ENCODE measurements around the gene SSR1.

The SSR1 gene

DNA sequence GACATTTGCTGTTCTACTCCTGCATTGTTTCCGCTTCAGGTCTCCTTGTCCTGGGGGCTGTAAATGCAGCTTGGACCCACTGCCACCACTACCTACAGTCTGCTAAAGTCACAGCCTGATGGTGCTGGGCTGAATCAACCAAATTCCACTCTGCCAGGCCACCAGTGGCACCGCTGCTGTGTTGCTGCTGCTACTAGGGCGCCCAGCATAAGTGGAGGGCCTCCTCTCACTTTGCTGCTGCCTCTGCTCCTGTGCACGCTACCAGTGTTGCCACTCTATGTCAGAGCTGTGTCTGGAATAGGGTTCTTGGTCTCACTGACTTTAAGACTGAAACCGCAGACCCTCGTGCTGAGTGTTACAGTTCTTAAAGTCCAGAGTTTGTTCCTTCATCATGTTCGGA, 1.4 kb upstream of the SSR1 start:
- Histone ChIP-seq H3K9me2 (replicated peaks; ENCODE audit: control insufficient read depth, low read length) (no peaks in the 10 kb centered on the region), H3K27ac (ENCODE audit: low read depth, low read length) (no peak overlapping the region), H3K79me2 (ENCODE audit: control insufficient read depth, low read length) (peaks cover 40% of the 10 kb centered on the region), H3K9me3 (ENCODE audit: control insufficient read depth, insufficient read depth, low read length) (no peaks in the 10 kb centered on the region), H3K36me3 (ENCODE audit: control insufficient read depth, low read length) (peaks cover 32% of the 10 kb centered on the region), H3K4me3 (ENCODE audit: low read length) (no peak overlapping the region), H3K4me2 (ENCODE audit: low read length) (no peak overlapping the region), H3K4me1 (ENCODE audit: control insufficient read depth, low read length) (peaks cover 36% of the 10 kb centered on the region), H3F3A (ENCODE audit: control insufficient read depth, insufficient read depth) (peaks cover 2% of the 10 kb centered on the region; the same call in 1 of the 2 replicates), H3K27me3 (ENCODE audit: control insufficient read depth, low read length) (no peaks in the 10 kb centered on the region), H4K20me1 (ENCODE audit: control insufficient read depth, insufficient read depth, low read depth, low read length) (peaks cover 12% of the 10 kb centered on the region)
- no peak for TF ChIP-seq EZH2phosphoT487 (IDR thresholded peaks at IDR 0.05; ENCODE audit: borderline replicate concordance, low read length)
- TF ChIP-seq, protein P1, sequence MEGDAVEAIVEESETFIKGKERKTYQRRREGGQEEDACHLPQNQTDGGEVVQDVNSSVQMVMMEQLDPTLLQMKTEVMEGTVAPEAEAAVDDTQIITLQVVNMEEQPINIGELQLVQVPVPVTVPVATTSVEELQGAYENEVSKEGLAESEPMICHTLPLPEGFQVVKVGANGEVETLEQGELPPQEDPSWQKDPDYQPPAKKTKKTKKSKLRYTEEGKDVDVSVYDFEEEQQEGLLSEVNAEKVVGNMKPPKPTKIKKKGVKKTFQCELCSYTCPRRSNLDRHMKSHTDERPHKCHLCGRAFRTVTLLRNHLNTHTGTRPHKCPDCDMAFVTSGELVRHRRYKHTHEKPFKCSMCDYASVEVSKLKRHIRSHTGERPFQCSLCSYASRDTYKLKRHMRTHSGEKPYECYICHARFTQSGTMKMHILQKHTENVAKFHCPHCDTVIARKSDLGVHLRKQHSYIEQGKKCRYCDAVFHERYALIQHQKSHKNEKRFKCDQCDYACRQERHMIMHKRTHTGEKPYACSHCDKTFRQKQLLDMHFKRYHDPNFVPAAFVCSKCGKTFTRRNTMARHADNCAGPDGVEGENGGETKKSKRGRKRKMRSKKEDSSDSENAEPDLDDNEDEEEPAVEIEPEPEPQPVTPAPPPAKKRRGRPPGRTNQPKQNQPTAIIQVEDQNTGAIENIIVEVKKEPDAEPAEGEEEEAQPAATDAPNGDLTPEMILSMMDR (IDR thresholded peaks at IDR 0.05; ENCODE audit: low read depth, low read length, poor library complexity, severe bottlenecking): no peak

DNA sequence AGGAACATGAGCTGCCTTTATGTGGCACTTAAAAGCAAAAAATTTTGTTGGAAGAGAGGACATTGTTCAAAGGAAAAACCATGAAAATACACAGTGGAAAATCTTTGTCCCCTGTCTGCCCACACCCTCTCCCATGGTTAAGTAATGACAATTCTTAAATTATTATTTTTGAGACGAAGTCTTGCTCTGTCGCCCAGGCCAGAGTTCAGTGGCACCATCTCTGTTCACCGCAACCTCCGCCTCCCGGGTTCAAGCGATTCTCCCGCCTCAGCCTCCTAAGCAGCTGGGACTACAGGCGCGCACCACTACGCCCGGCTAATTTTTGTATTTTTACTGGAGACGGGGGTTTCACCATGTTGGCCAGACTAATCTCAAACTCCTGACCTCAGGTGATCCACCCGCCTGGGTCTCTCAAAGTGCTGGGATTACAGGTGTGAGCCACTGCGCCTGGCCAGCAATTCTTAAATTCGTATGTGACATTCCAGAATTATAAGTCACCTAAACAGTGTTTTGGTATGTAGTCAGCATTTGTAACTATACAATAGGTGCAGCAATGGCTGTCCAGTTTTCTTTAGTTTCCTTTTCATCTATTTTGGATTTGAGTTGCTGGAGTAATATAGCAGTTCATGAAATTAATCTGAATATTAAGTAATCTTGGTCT, 636 bp upstream of the SSR1 start:
- Histone ChIP-seq H3K4me3 (ENCODE audit: low read length) (peak overlapping the region; percentile 98), H3K27me3 (ENCODE audit: control insufficient read depth, low read length) (no peaks in the 10 kb centered on the region), H3K4me2 (ENCODE audit: low read length) (peak overlapping the region; percentile 97), H3K9me2 (replicated peaks; ENCODE audit: control insufficient read depth, low read length) (no peaks in the 10 kb centered on the region), H3K4me1 (ENCODE audit: control insufficient read depth, low read length) (peaks cover 43% of the 10 kb centered on the region), H3F3A (ENCODE audit: control insufficient read depth, insufficient read depth) (peaks cover 2% of the 10 kb centered on the region; the same call in 1 of the 2 replicates), H3K36me3 (ENCODE audit: control insufficient read depth, low read length) (peaks cover 40% of the 10 kb centered on the region), H3K79me2 (ENCODE audit: control insufficient read depth, low read length) (peaks cover 48% of the 10 kb centered on the region), H3K9me3 (ENCODE audit: control insufficient read depth, insufficient read depth, low read length) (no peaks in the 10 kb centered on the region), H3K27ac (ENCODE audit: low read depth, low read length) (peak overlapping the region; percentile 78), H4K20me1 (ENCODE audit: control insufficient read depth, insufficient read depth, low read depth, low read length) (peaks cover 12% of the 10 kb centered on the region)
- no peak for TF ChIP-seq EZH2phosphoT487 (IDR thresholded peaks at IDR 0.05; ENCODE audit: borderline replicate concordance, low read length)
- TF ChIP-seq, protein P1 (IDR thresholded peaks at IDR 0.05; ENCODE audit: low read depth, low read length, poor library complexity, severe bottlenecking): no peak

DNA sequence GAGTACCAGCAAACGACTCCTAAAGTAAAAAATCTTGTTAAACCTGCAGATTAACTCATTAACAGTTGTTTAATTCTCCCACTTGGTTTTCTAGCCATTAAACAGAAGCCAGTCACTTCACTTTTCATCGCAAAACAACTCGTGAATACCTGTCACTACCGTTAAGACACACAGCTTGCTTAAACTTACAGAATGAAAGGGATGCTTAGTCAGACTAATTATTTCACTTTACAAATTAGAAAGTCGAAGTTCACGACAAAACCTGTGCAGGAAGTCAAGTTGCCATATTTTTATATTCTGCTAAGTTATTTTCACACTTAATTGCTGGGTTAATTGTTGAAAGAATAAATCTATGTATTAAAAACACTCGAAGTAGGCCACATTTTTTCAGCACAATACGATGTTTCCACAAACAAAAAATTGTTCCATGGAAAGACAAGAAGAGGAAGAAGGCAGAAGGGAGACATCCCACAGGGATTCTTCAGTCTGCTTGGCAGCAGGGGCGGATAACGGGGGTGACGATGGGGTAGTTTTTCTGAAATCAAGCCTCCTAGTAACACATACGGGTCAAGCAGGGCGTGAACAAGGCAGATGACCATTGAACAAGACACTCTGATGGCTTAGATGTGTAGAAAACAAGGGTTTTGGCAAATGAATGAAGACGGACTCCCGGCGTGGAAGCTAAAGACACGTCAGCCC, 933 bp downstream of the SSR1 start:
- H3K27ac ChIP-seq (ENCODE audit: low read depth, low read length): peak overlapping the region; percentile 60
- H3K9me2 ChIP-seq (replicated peaks; ENCODE audit: control insufficient read depth, low read length): no peaks in the 10 kb centered on the region
- H3F3A ChIP-seq (ENCODE audit: control insufficient read depth, insufficient read depth): peaks cover 2% of the 10 kb centered on the region; the same call in 1 of the 2 replicates
- H3K4me2 ChIP-seq (ENCODE audit: low read length): peak overlapping the region; percentile 97
- peaks cover 12% of the 10 kb centered on the region for H4K20me1 ChIP-seq (ENCODE audit: control insufficient read depth, insufficient read depth, low read depth, low read length)
- peaks cover 56% of the 10 kb centered on the region for H3K36me3 ChIP-seq (ENCODE audit: control insufficient read depth, low read length)
- H3K4me1 ChIP-seq (ENCODE audit: control insufficient read depth, low read length): peaks cover 58% of the 10 kb centered on the region
- peak overlapping the region; percentile 98 for H3K4me3 ChIP-seq (ENCODE audit: low read length)
- H3K79me2 ChIP-seq (ENCODE audit: control insufficient read depth, low read length): peaks cover 63% of the 10 kb centered on the region
- H3K9me3 ChIP-seq (ENCODE audit: control insufficient read depth, insufficient read depth, low read length): no peaks in the 10 kb centered on the region
- no peaks in the 10 kb centered on the region for H3K27me3 ChIP-seq (ENCODE audit: control insufficient read depth, low read length)
- no peak for TF ChIP-seq EZH2phosphoT487 (IDR thresholded peaks at IDR 0.05; ENCODE audit: borderline replicate concordance, low read length)
- TF ChIP-seq, protein P1 (IDR thresholded peaks at IDR 0.05; ENCODE audit: low read depth, low read length, poor library complexity, severe bottlenecking): no peak

All from DOHH2 (cell line).